Sigmoid colon (tissue), 7 donors: ENCODE measurements around the gene ARCN1. TPM values are rescaled to one million over a fixed set of nuclear protein-coding genes. Genes with fewer than 3 reads are reported as not detected.

Source experiments
- DNase-seq: peaks from one replicate; pipeline ENCODE4 v3.0.0-alpha.2; 2019
- H3K27ac ChIP-seq, 4 donors: fragments of 200-600 bp; sonication (generic); one replicate each; pipeline ENCODE4 v1.5.1; 2016 to 2019; ENCODE audit warnings: mild to moderate bottlenecking in 1 of 4
- H3K27me3 ChIP-seq, 3 donors: fragments of 200-600 bp; sonication (generic); one replicate each; pipeline ENCODE4 v1.5.1; 2019; ENCODE audit warnings: mild to moderate bottlenecking in 1 of 3
- H3K36me3 ChIP-seq, 4 donors: fragments of 200-600 bp; sonication (generic); one replicate each; pipeline ENCODE4 v1.5.1; 2016 to 2019
- H3K4me1 ChIP-seq, 4 donors: fragments of 200-600 bp; sonication (generic); one replicate each; pipeline ENCODE4 v1.5.1; 2017 to 2019
- H3K4me3 ChIP-seq, 4 donors: fragments of 200-600 bp; sonication (generic); one replicate each; pipeline ENCODE4 v1.5.1; 2017 to 2019; ENCODE audit warnings: mild to moderate bottlenecking in 2 of 4, moderate library complexity in 1 of 4
- H3K9me3 ChIP-seq, 4 donors: fragments of 200-600 bp in 3 of 4; sonication (generic) in 3 of 4; one replicate each; pipeline versions ENCODE4 v1.5.1 to v1.6.1; 2013 to 2019
- CTCF ChIP-seq, 4 experiments: fragments of 450-650 bp in 3 of 4; fragments of 200-600 bp in 1 of 4; IDR thresholded peaks; one replicate each; pipeline ENCODE4 v1.5.1; 2016 to 2019; ENCODE audit warnings: antibody characterized with exemption in 4 of 4, mild to moderate bottlenecking in 3 of 4, moderate library complexity in 2 of 4
- EP300 ChIP-seq, 4 donors: sonication (generic); formaldehyde crosslinking; IDR thresholded peaks; one replicate each; pipeline ENCODE4 v1.6.1; 2017; ENCODE audit warnings: antibody characterized with exemption in 4 of 4
- POLR2A ChIP-seq, 2 donors: fragments of 450-650 bp; IDR thresholded peaks; one replicate each; pipeline ENCODE4 v1.6.1; 2016; ENCODE audit warnings: antibody characterized with exemption in 2 of 2, mild to moderate bottlenecking in 2 of 2, moderate library complexity in 2 of 2
- POLR2AphosphoS5 ChIP-seq, 4 donors: sonication (generic); formaldehyde crosslinking; IDR thresholded peaks; one replicate each; pipeline ENCODE4 v1.6.1; 2017; ENCODE audit warnings: antibody characterized with exemption in 4 of 4
- WGBS, 2 donors: extraction: QIAGEN DNeasy Blood & Tissue Kit; methylation state at CpG; one replicate each; pipeline ENCODE4 v1.1.7; 2013; 5-methylcytosine and 5-hydroxymethylcytosine counted together
- intact Hi-C: fragments of 100-400 bp; cut with DNase I; formaldehyde crosslinking; loops from one replicate; pipeline ENCODE4 v1.15.1; 2023
- polyA plus RNA-seq, 3 donors: library from polyadenylated mRNA; stranded (reverse); fragments of 200-250 nt; gene quantifications; one replicate each; pipeline ENCODE4 v1.2.3, GENCODE V29; 2013
- small RNA-seq, 3 donors: library from RNA; depleted of rRNA; stranded (forward); fragments of <200 nt; gene quantifications; one replicate each; pipeline ENCODE3, GENCODE V24; 2016
- total RNA-seq, 4 donors: library from RNA; depleted of rRNA; stranded (reverse); fragments of >200 nt; gene quantifications; one replicate each; pipeline ENCODE4 v1.1.0, GENCODE V29; 2016
- donor health status: healthy with polysubstance abuse.
- donor health status: Bipolar disorder and iron deficiency.
- donor health status: healthy.

Gene ARCN1
- total and polyA plus RNA-seq, 7 donors = 74.9 to 105 (median 87.8) TPM

DNA sequence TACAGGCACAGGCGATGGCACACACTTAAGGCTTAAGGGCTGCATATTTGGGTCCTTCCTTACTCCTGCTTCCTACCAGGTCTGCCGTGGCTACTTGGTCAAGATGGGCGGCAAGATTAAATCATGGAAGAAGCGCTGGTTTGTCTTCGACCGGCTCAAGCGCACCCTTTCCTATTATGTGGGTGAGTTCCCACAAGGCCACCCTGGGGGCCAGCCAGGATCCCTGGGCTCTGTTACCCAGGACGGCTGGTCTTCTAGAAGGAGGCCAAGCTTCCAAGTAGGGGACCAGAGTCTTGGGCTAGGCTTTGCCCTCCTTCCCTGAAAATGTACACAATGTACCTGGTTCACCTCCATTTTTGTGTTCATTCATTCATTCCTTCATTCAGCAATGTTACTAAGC lies 78.2 kb downstream of the ARCN1 start:
- H3K4me1 ChIP-seq = peaks cover 0 to 6% (median 0%) of the 10 kb centered on the region in 4 donors
- 97% methylated on average over 8 of the region's 8 CpGs for WGBS, 2 donors
- H3K36me3 ChIP-seq = peaks cover 30 to 96% (median 67%) of the 10 kb centered on the region in 4 donors
- TF ChIP-seq POLR2AphosphoS5 (IDR thresholded peaks at IDR 0.05) (no peak), POLR2A (IDR thresholded peaks at IDR 0.05) (no peak), CTCF (IDR thresholded peaks at IDR 0.05) (no peak), EP300 (IDR thresholded peaks at IDR 0.05) (no peak)
- H3K4me3 ChIP-seq = no peak overlapping the region
- no peaks in the 10 kb centered on the region for H3K9me3 ChIP-seq
- intact Hi-C loops = no loop called here
- no peak for DNase-seq
- H3K27ac ChIP-seq = no peak overlapping the region
- H3K27me3 ChIP-seq = no peaks in the 10 kb centered on the region

DNA sequence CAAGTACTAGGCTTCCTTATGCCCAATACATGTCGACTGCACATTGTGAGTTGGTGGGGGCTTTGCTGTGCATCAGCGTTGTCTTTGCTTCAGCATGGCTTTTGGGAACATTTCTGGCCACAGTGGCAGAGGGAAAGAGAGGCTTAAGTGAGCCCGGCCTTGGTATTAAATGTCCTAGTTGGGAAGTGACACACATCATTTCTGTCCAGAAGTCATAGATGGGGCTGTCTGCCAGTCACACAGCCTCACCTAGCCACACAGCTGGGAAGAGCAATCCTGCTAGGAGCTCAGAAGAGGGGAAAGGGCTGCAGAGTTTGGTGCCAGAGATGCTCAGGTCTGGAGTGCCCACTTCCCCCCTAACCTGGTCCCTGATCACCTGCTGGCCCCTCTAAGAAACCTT lies 79.6 kb downstream of the ARCN1 start:
- Histone ChIP-seq H3K27me3 (no peaks in the 10 kb centered on the region), H3K4me3 (no peak overlapping the region), H3K9me3 (no peaks in the 10 kb centered on the region), H3K36me3 (peaks cover 25 to 98% (median 68%) of the 10 kb centered on the region in 4 donors), H3K27ac (no peak overlapping the region), H3K4me1 (peaks cover 0 to 6% (median 0%) of the 10 kb centered on the region in 4 donors)
- intact Hi-C loops = no loop called here
- TF ChIP-seq EP300 (IDR thresholded peaks at IDR 0.05) = no peak
- no peak for TF ChIP-seq POLR2AphosphoS5 (IDR thresholded peaks at IDR 0.05)
- no peak for TF ChIP-seq CTCF (IDR thresholded peaks at IDR 0.05)
- TF ChIP-seq POLR2A (IDR thresholded peaks at IDR 0.05) = no peak
- WGBS, 2 donors = 92 to 93% methylated on average over 3 of the region's 3 CpGs
- DNase-seq = no peak

Small RNA genes lying within 50 kb of the gene (small RNA-seq; reads per million reads assigned to genes)
- gene RNU6-1157P = 0 reads per million in 3 donors

Other genes with a start within 250 kb of the ARCN1 start
- gene CD3D, start 229.7 kb upstream of the ARCN1 start, total RNA-seq = 1 to 10 TPM in 2 of 4 donors, not detected in 2; 1.4 to 1.7 TPM
- 10 to 100 TPM in 1 of 3 donors, 1 to 10 TPM in 1, not detected in 1; 2.5 to 57.0 TPM for gene CD3D, start 229.7 kb upstream of the ARCN1 start, polyA plus RNA-seq
- gene CD3G, start 228.1 kb upstream of the ARCN1 start, total RNA-seq = 1 to 10 TPM in 1 of 4 donors, under 1 TPM in 2, not detected in 1; 0.66 to 3.5 (median 0.71) TPM
- gene CD3G, start 228.1 kb upstream of the ARCN1 start, polyA plus RNA-seq = 1 to 10 TPM in 1 of 3 donors, not detected in 2; 7.8 TPM
- 10 to 100 TPM; 33.8 to 37.4 (median 36.4) TPM for gene UBE4A, start 212.8 kb upstream of the ARCN1 start, total RNA-seq
- gene UBE4A, start 212.8 kb upstream of the ARCN1 start, polyA plus RNA-seq = 10 to 100 TPM in 1 of 3 donors, 1 to 10 TPM in 2; 2.1 to 15.7 (median 2.4) TPM
- 100 to 1,000 TPM in 2 of 4 donors, 10 to 100 TPM in 2; 54.7 to 141 (median 84.8) TPM for gene ATP5MG, start 170.8 kb upstream of the ARCN1 start, total RNA-seq
- 100 to 1,000 TPM; 232 to 559 (median 315) TPM for gene ATP5MG, start 170.8 kb upstream of the ARCN1 start, polyA plus RNA-seq
- gene KMT2A, start 135.9 kb upstream of the ARCN1 start, total RNA-seq = 10 to 100 TPM; 42.9 to 93.9 (median 62.8) TPM
- gene KMT2A, start 135.9 kb upstream of the ARCN1 start, polyA plus RNA-seq = 10 to 100 TPM in 1 of 3 donors, 1 to 10 TPM in 2; 5.3 to 21.3 (median 5.4) TPM
- 1 to 10 TPM in 3 of 4 donors, not detected in 1; 1.1 to 3.3 (median 1.6) TPM for gene TTC36, start 44.9 kb upstream of the ARCN1 start, total RNA-seq
- gene TTC36, start 44.9 kb upstream of the ARCN1 start, polyA plus RNA-seq = under 1 TPM in 1 of 3 donors, not detected in 2; 0.13 TPM
- gene TMEM25, start 41.2 kb upstream of the ARCN1 start, total RNA-seq = 10 to 100 TPM; 20.9 to 35.2 (median 31.8) TPM
- 1 to 10 TPM; 2.5 to 6.4 (median 3.6) TPM for gene TMEM25, start 41.2 kb upstream of the ARCN1 start, polyA plus RNA-seq
- 10 to 100 TPM; 23.8 to 65.8 (median 49.9) TPM for gene IFT46, start 6.5 kb upstream of the ARCN1 start, total RNA-seq
- gene IFT46, start 6.5 kb upstream of the ARCN1 start, polyA plus RNA-seq = 10 to 100 TPM in 1 of 3 donors, 1 to 10 TPM in 2; 8.1 to 12.6 (median 9.3) TPM
- gene PHLDB1, start 35.2 kb downstream of the ARCN1 start, total RNA-seq = 100 to 1,000 TPM in 2 of 4 donors, 10 to 100 TPM in 2; 51.8 to 126 (median 94.6) TPM
- gene PHLDB1, start 35.2 kb downstream of the ARCN1 start, polyA plus RNA-seq = 10 to 100 TPM; 33.6 to 44.4 (median 34.9) TPM
- not detected for gene TREH, start 107.2 kb downstream of the ARCN1 start, total RNA-seq
- 1 to 10 TPM in 2 of 3 donors, under 1 TPM in 1; 0.46 to 1.4 (median 1.2) TPM for gene TREH, start 107.2 kb downstream of the ARCN1 start, polyA plus RNA-seq
- gene DDX6, start 218.8 kb downstream of the ARCN1 start, total RNA-seq = 100 to 1,000 TPM in 3 of 4 donors, 10 to 100 TPM in 1; 97.8 to 137 (median 121) TPM
- gene DDX6, start 218.8 kb downstream of the ARCN1 start, polyA plus RNA-seq = 10 to 100 TPM; 19.2 to 37.8 (median 20.8) TPM